Gastrocnemius medialis (tissue), 4 donors: ENCODE measurements around the gene TAS2R46.

Source experiments
- POLR2A ChIP-seq, 2 donors: fragments of 450-650 bp; IDR thresholded peaks; one replicate each; pipeline ENCODE4 v1.6.1; 2017; ENCODE audit warnings: antibody characterized with exemption in 2 of 2, mild to moderate bottlenecking in 2 of 2, moderate library complexity in 2 of 2
- TF ChIP-seq, protein P1 (sequence below), 5 experiments: fragments of 450-650 bp in 3 of 5; fragments of 200-600 bp in 2 of 5; sonication (generic) in 2 of 5; IDR thresholded peaks in 4 of 5; conservative IDR thresholded peaks in 1 of 5; 1 replicate in 4 of 5; 2 replicates in 1 of 5; pipeline ENCODE4 v1.5.1; 2016 to 2019; ENCODE audit warnings: antibody characterized with exemption in 5 of 5, mild to moderate bottlenecking in 3 of 5, moderate library complexity in 3 of 5

GRCh38 chr12:11055306-11055705 lies 6.8 kb downstream of the TAS2R46 start:
- no peak for TF ChIP-seq POLR2A (IDR thresholded peaks at IDR 0.05)
- TF ChIP-seq, protein P1, sequence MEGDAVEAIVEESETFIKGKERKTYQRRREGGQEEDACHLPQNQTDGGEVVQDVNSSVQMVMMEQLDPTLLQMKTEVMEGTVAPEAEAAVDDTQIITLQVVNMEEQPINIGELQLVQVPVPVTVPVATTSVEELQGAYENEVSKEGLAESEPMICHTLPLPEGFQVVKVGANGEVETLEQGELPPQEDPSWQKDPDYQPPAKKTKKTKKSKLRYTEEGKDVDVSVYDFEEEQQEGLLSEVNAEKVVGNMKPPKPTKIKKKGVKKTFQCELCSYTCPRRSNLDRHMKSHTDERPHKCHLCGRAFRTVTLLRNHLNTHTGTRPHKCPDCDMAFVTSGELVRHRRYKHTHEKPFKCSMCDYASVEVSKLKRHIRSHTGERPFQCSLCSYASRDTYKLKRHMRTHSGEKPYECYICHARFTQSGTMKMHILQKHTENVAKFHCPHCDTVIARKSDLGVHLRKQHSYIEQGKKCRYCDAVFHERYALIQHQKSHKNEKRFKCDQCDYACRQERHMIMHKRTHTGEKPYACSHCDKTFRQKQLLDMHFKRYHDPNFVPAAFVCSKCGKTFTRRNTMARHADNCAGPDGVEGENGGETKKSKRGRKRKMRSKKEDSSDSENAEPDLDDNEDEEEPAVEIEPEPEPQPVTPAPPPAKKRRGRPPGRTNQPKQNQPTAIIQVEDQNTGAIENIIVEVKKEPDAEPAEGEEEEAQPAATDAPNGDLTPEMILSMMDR (IDR thresholded peaks at IDR 0.05 in 4 of 5, conservative IDR thresholded peaks at IDR 0.05 in 1 of 5) = no peak
